ENCODE data around the gene ARL15. TPM values are rescaled to one million over a fixed set of nuclear protein-coding genes. Genes with fewer than 3 reads are reported as not detected.

The ARL15 gene
- total and polyA plus RNA-seq, 4 donors, result 5.0 to 24.8 (median 13.3) TPM

- H3K4me3 ChIP-seq (ENCODE audit: low read depth in 1 of 3, low read length in 3 of 3), result no peak overlapping the region
- no peak overlapping the region for H3K27ac ChIP-seq (ENCODE audit: low read depth in 1 of 2, low read length in 2 of 2)
- DNase-seq (ENCODE audit: low spot score), result no peak
- no peak overlapping the region for H3K9ac ChIP-seq (ENCODE audit: low read depth in 1 of 2, low read length in 2 of 2)
- TF ChIP-seq HNF4A (conservative IDR thresholded peaks at IDR 0.05), result no peak
- TF ChIP-seq CTCF (IDR thresholded peaks at IDR 0.05; ENCODE audit: low read depth, low read length, missing input control), result no peak
- TF ChIP-seq RXRA (IDR thresholded peaks at IDR 0.05), result no peak
- H3K4me1 ChIP-seq (ENCODE audit: control insufficient read depth in 4 of 4, insufficient read depth in 4 of 4, low read length in 3 of 4), result no peaks in the 10 kb centered on the region
- H3K27me3 ChIP-seq (ENCODE audit: control insufficient read depth in 4 of 4, insufficient read depth in 4 of 4, low read length in 3 of 4), result no peaks in the 10 kb centered on the region
- no peaks in the 10 kb centered on the region for H3K36me3 ChIP-seq (ENCODE audit: control insufficient read depth in 4 of 4, insufficient read depth in 3 of 4, low read depth in 1 of 4, low read length in 3 of 4)
- WGBS, result 82% methylated on average over 1 of the region's 1 CpG
- H3K9me3 ChIP-seq (ENCODE audit: control insufficient read depth in 4 of 4, low read length in 3 of 4), result no peaks in the 10 kb centered on the region
Measured at GRCh38 chr5:54090495-54091120, 219.8 kb downstream of the ARL15 start.

GRCh38 chr5:54088081-54088480, 222.3 kb downstream of the ARL15 start:
- TF ChIP-seq JUND (IDR thresholded peaks at IDR 0.05), result no peak
- WGBS, result 90% methylated on average over 2 of the region's 2 CpGs
- no peaks in the 10 kb centered on the region for H3K9me3 ChIP-seq (ENCODE audit: control insufficient read depth in 4 of 4, low read length in 3 of 4)
- H3K9ac ChIP-seq (ENCODE audit: low read depth in 1 of 2, low read length in 2 of 2), result no peak overlapping the region
- no peak overlapping the region for H3K4me3 ChIP-seq (ENCODE audit: low read depth in 1 of 3, low read length in 3 of 3)
- no peak overlapping the region for H3K27ac ChIP-seq (ENCODE audit: low read depth in 1 of 2, low read length in 2 of 2)
- H3K4me1 ChIP-seq (ENCODE audit: control insufficient read depth in 4 of 4, insufficient read depth in 4 of 4, low read length in 3 of 4), result no peaks in the 10 kb centered on the region
- no peaks in the 10 kb centered on the region for H3K36me3 ChIP-seq (ENCODE audit: control insufficient read depth in 4 of 4, insufficient read depth in 3 of 4, low read depth in 1 of 4, low read length in 3 of 4)
- H3K27me3 ChIP-seq (ENCODE audit: control insufficient read depth in 4 of 4, insufficient read depth in 4 of 4, low read length in 3 of 4), result no peaks in the 10 kb centered on the region
- DNase-seq (ENCODE audit: low spot score), result no peak

- no peaks in the 10 kb centered on the region for H3K9me3 ChIP-seq (ENCODE audit: control insufficient read depth in 4 of 4, low read length in 3 of 4)
- H3K4me3 ChIP-seq (ENCODE audit: low read depth in 1 of 3, low read length in 3 of 3), result no peak overlapping the region
- TF ChIP-seq SP1 (IDR thresholded peaks at IDR 0.05) (no peak), FOXA1 (IDR thresholded peaks at IDR 0.05) (no peak), JUND (IDR thresholded peaks at IDR 0.05) (no peak)
- no peak overlapping the region for H3K9ac ChIP-seq (ENCODE audit: low read depth in 1 of 2, low read length in 2 of 2)
- H3K27ac ChIP-seq (ENCODE audit: low read depth in 1 of 2, low read length in 2 of 2), result no peak overlapping the region
- WGBS, result 90% methylated on average over 2 of the region's 2 CpGs
- no peaks in the 10 kb centered on the region for H3K4me1 ChIP-seq (ENCODE audit: control insufficient read depth in 4 of 4, insufficient read depth in 4 of 4, low read length in 3 of 4)
- H3K27me3 ChIP-seq (ENCODE audit: control insufficient read depth in 4 of 4, insufficient read depth in 4 of 4, low read length in 3 of 4), result no peaks in the 10 kb centered on the region
- H3K36me3 ChIP-seq (ENCODE audit: control insufficient read depth in 4 of 4, insufficient read depth in 3 of 4, low read depth in 1 of 4, low read length in 3 of 4), result no peaks in the 10 kb centered on the region
- DNase-seq (ENCODE audit: low spot score), result no peak
Measured at GRCh38 chr5:54087436-54087835, 222.9 kb downstream of the ARL15 start.

GRCh38 chr5:54086191-54086590, 224.2 kb downstream of the ARL15 start:
- H3K4me1 ChIP-seq (ENCODE audit: control insufficient read depth in 4 of 4, insufficient read depth in 4 of 4, low read length in 3 of 4), result no peaks in the 10 kb centered on the region
- DNase-seq (ENCODE audit: low spot score), result no peak
- no peaks in the 10 kb centered on the region for H3K9me3 ChIP-seq (ENCODE audit: control insufficient read depth in 4 of 4, low read length in 3 of 4)
- H3K9ac ChIP-seq (ENCODE audit: low read depth in 1 of 2, low read length in 2 of 2), result no peak overlapping the region
- H3K27ac ChIP-seq (ENCODE audit: low read depth in 1 of 2, low read length in 2 of 2), result no peak overlapping the region
- H3K27me3 ChIP-seq (ENCODE audit: control insufficient read depth in 4 of 4, insufficient read depth in 4 of 4, low read length in 3 of 4), result no peaks in the 10 kb centered on the region
- H3K36me3 ChIP-seq (ENCODE audit: control insufficient read depth in 4 of 4, insufficient read depth in 3 of 4, low read depth in 1 of 4, low read length in 3 of 4), result no peaks in the 10 kb centered on the region
- 96% methylated on average over 2 of the region's 2 CpGs for WGBS
- no peak overlapping the region for H3K4me3 ChIP-seq (ENCODE audit: low read depth in 1 of 3, low read length in 3 of 3)
- TF ChIP-seq HNF4G (IDR thresholded peaks at IDR 0.05), result no peak
- TF ChIP-seq YY1 (IDR thresholded peaks at IDR 0.05), result no peak
- TF ChIP-seq GABPA (IDR thresholded peaks at IDR 0.05 in 1 of 2, conservative IDR thresholded peaks at IDR 0.05 in 1 of 2), result no peak
- TF ChIP-seq ZBTB33 (IDR thresholded peaks at IDR 0.05), result no peak
- TF ChIP-seq EGR1 (IDR thresholded peaks at IDR 0.05; ENCODE audit: low read depth in 2 of 2), result no peak
- TF ChIP-seq ATF3 (IDR thresholded peaks at IDR 0.05), result no peak
- TF ChIP-seq RXRA (IDR thresholded peaks at IDR 0.05), result no peak
- TF ChIP-seq MAX (IDR thresholded peaks at IDR 0.05), result no peak
- no peak for TF ChIP-seq RAD21 (IDR thresholded peaks at IDR 0.05)
- no peak for TF ChIP-seq JUND (IDR thresholded peaks at IDR 0.05)
- TF ChIP-seq NR2F2 (IDR thresholded peaks at IDR 0.05), result no peak
- TF ChIP-seq FOXA1 (IDR thresholded peaks at IDR 0.05), result no peak
- TF ChIP-seq SP1 (IDR thresholded peaks at IDR 0.05), result no peak
- no peak for TF ChIP-seq REST (IDR thresholded peaks at IDR 0.05)
- no peak for TF ChIP-seq TAF1 (conservative IDR thresholded peaks at IDR 0.05)

Measured in liver (tissue), 9 donors.